ENCODE results near the gene SEPHS2.

The SEPHS2 gene

GRCh38 chr16:30476991-30477390, 31.3 kb upstream of the SEPHS2 start:
- DNase-seq (ENCODE audit: low spot score), result no peak
- no peak for TF ChIP-seq CTCF (IDR thresholded peaks at IDR 0.05; ENCODE audit: extremely low read depth, insufficient read depth, missing control alignments)
- in situ Hi-C loops (cut with MboI; ENCODE audit: low pct_unique_long_range_greater_than_20kb, low sequenced_read_pairs, unreplicated experiment), result no loop called here

GRCh38 chr16:30474684-30475083, 29.0 kb upstream of the SEPHS2 start:
- no peak for DNase-seq (ENCODE audit: low spot score)
- in situ Hi-C loops (cut with MboI; ENCODE audit: low pct_unique_long_range_greater_than_20kb, low sequenced_read_pairs, unreplicated experiment), result no loop called here
- TF ChIP-seq CTCF (IDR thresholded peaks at IDR 0.05; ENCODE audit: extremely low read depth, insufficient read depth, missing control alignments), result no peak

GRCh38 chr16:30474074-30474452, 28.4 kb upstream of the SEPHS2 start:
- no peak for DNase-seq (ENCODE audit: low spot score)
- in situ Hi-C loops (cut with MboI; ENCODE audit: low pct_unique_long_range_greater_than_20kb, low sequenced_read_pairs, unreplicated experiment), result no loop called here
- TF ChIP-seq CTCF (IDR thresholded peaks at IDR 0.05; ENCODE audit: extremely low read depth, insufficient read depth, missing control alignments), result no peak

GRCh38 chr16:30473231-30474073, 27.8 kb upstream of the SEPHS2 start:
- in situ Hi-C loops (cut with MboI; ENCODE audit: low pct_unique_long_range_greater_than_20kb, low sequenced_read_pairs, unreplicated experiment), result no loop called here
- no peak for TF ChIP-seq CTCF (IDR thresholded peaks at IDR 0.05; ENCODE audit: extremely low read depth, insufficient read depth, missing control alignments)
- peak; percentile 79 for DNase-seq (ENCODE audit: low spot score)

GRCh38 chr16:30472328-30472942, 26.8 kb upstream of the SEPHS2 start, which contains the start of gene ITGAL:
Gene ITGAL (plus strand): TSS chr16:30472742. CDS start chr16:30472838, 96 bp downstream.
- peak; percentile 75 for DNase-seq (ENCODE audit: low spot score)
- in situ Hi-C loops (cut with MboI; ENCODE audit: low pct_unique_long_range_greater_than_20kb, low sequenced_read_pairs, unreplicated experiment), result no loop called here
- no peak for TF ChIP-seq CTCF (IDR thresholded peaks at IDR 0.05; ENCODE audit: extremely low read depth, insufficient read depth, missing control alignments)

- in situ Hi-C loops (cut with MboI; ENCODE audit: low pct_unique_long_range_greater_than_20kb, low sequenced_read_pairs, unreplicated experiment), result no loop called here
- DNase-seq (ENCODE audit: low spot score), result no peak
- no peak for TF ChIP-seq CTCF (IDR thresholded peaks at IDR 0.05; ENCODE audit: extremely low read depth, insufficient read depth, missing control alignments)
Measured at GRCh38 chr16:30470632-30470995, 24.9 kb upstream of the SEPHS2 start.

All from GM13977 (cell line).